ENCODE results near the gene PNPLA3. TPM values are rescaled to one million over a fixed set of nuclear protein-coding genes. Genes with fewer than 3 reads are reported as not detected.
A peak's percentile ranks its signal among the peaks of the same experiment; 100 is the strongest.

PNPLA3 gene
- total RNA-seq, result 1 to 10 TPM; 2.4 to 3.1 (median 2.9) TPM

GRCh38 chr22:43923631-43924464 is at the start of gene PNPLA3:
PNPLA3 (plus strand) TSS chr22:43923805; CDS start chr22:43923912, 107 bp downstream.
- Histone ChIP-seq H3K9me3 (no peaks in the 10 kb centered on the region), H3K27ac (peak within 1 kb of the TSS; percentile 42 to 57), H3K4me1 (no peaks in the 10 kb centered on the region), H3K27me3 (no peaks in the 10 kb centered on the region), H3K4me3 (peak within 1 kb of the TSS; percentile 47 to 85 (median 67)), H3K36me3 (no peaks in the 10 kb centered on the region)
- TF ChIP-seq POLR2A (IDR thresholded peaks at IDR 0.05), result no peak
- TF ChIP-seq POLR2AphosphoS5 (IDR thresholded peaks at IDR 0.05), result peak in 1 of 3 donors; percentile 23
- intact Hi-C loops (cut with DNase I; ENCODE audit: low total_unique reads), result no loop called here
- peak; percentile 81 to 87 for DNase-seq (ENCODE audit: low spot score in 2 of 2)

GRCh38 chr22:43876866-43877509 is 46.6 kb upstream of the PNPLA3 start:
- peak in 1 of 2 donors; percentile 5 for DNase-seq (ENCODE audit: low spot score in 2 of 2)
- TF ChIP-seq POLR2A (IDR thresholded peaks at IDR 0.05) (no peak), CTCF (IDR thresholded peaks at IDR 0.05) (no peak), POLR2AphosphoS5 (IDR thresholded peaks at IDR 0.05) (no peak)
- no peak overlapping the region for H3K27ac ChIP-seq
- H3K9me3 ChIP-seq, result peaks cover 0 to under 1% of the 10 kb centered on the region in 2 donors
- peaks cover 0 to 24% of the 10 kb centered on the region in 2 donors for H3K27me3 ChIP-seq
- no peaks in the 10 kb centered on the region for H3K4me1 ChIP-seq
- no peaks in the 10 kb centered on the region for H3K36me3 ChIP-seq
- no peak overlapping the region for H3K4me3 ChIP-seq
- intact Hi-C loops (cut with DNase I; ENCODE audit: low total_unique reads), result no loop called here

GRCh38 chr22:43878079-43878795 is 45.4 kb upstream of the PNPLA3 start:
- H3K4me3 ChIP-seq, result no peak overlapping the region
- H3K27ac ChIP-seq, result no peak overlapping the region
- DNase-seq (ENCODE audit: low spot score in 2 of 2), result peak in 1 of 2 donors; percentile 19
- no peaks in the 10 kb centered on the region for H3K9me3 ChIP-seq
- H3K36me3 ChIP-seq, result no peaks in the 10 kb centered on the region
- no peak for TF ChIP-seq POLR2AphosphoS5 (IDR thresholded peaks at IDR 0.05)
- TF ChIP-seq CTCF (IDR thresholded peaks at IDR 0.05), result no peak
- TF ChIP-seq POLR2A (IDR thresholded peaks at IDR 0.05), result no peak
- no peaks in the 10 kb centered on the region for H3K4me1 ChIP-seq
- intact Hi-C loops (cut with DNase I; ENCODE audit: low total_unique reads), result no loop called here
- peaks cover 0 to 24% of the 10 kb centered on the region in 2 donors for H3K27me3 ChIP-seq

GRCh38 chr22:43878831-43879550 is 44.6 kb upstream of the PNPLA3 start:
- H3K4me1 ChIP-seq, result no peaks in the 10 kb centered on the region
- intact Hi-C loops (cut with DNase I; ENCODE audit: low total_unique reads), result loop anchor here (1.0 kb wide), 1 partner anchor 72 kb away; no protein-coding TSS in a partner anchor
- TF ChIP-seq POLR2A (IDR thresholded peaks at IDR 0.05), result no peak
- no peak for TF ChIP-seq CTCF (IDR thresholded peaks at IDR 0.05)
- TF ChIP-seq POLR2AphosphoS5 (IDR thresholded peaks at IDR 0.05), result no peak
- no peak overlapping the region for H3K4me3 ChIP-seq
- peak in 1 of 2 donors; percentile 34 for DNase-seq (ENCODE audit: low spot score in 2 of 2)
- H3K9me3 ChIP-seq, result no peaks in the 10 kb centered on the region
- no peaks in the 10 kb centered on the region for H3K36me3 ChIP-seq
- no peak overlapping the region for H3K27ac ChIP-seq
- H3K27me3 ChIP-seq, result peaks cover 0 to 24% of the 10 kb centered on the region in 2 donors
